Measurements from ENCODE around the gene AKR1B1. TPM values are rescaled to one million over a fixed set of nuclear protein-coding genes. Genes with fewer than 3 reads are reported as not detected.

AKR1B1 gene
- total RNA-seq, 1 experiment from 2014 or later: 104 TPM

GRCh38 chr7:134464496-134464895, 5.6 kb upstream of the AKR1B1 start:
- no peak for DNase-seq (ENCODE audit: low spot score)
- Histone ChIP-seq H3K27ac (ENCODE audit: low read depth, low read length, poor library complexity, severe bottlenecking) (no peak overlapping the region), H3K9me3 (ENCODE audit: low read depth, low read length, poor library complexity, severe bottlenecking) (peaks cover 16% of the 10 kb centered on the region), H3K27me3 (replicated peaks; ENCODE audit: insufficient read depth, low read depth, low read length, poor library complexity) (no peaks in the 10 kb centered on the region), H3K4me1 (ENCODE audit: insufficient read depth, low read length, poor library complexity, severe bottlenecking) (peaks cover 3% of the 10 kb centered on the region), H3K36me3 (ENCODE audit: insufficient read depth, low read length, poor library complexity, severe bottlenecking) (no peaks in the 10 kb centered on the region), H3K4me3 (ENCODE audit: low read depth, low read length, poor library complexity, severe bottlenecking) (no peak overlapping the region)
- CTCF ChIA-PET: no interaction called here
- intact Hi-C loops (cut with micrococcal nuclease; ENCODE audit: unreplicated experiment): no loop called here
- TF ChIP-seq EZH2 (IDR thresholded peaks at IDR 0.05; ENCODE audit: borderline replicate concordance, low read depth, low read length, poor library complexity, severe bottlenecking): no peak
- POLR2A ChIA-PET (ENCODE audit: low non-redundant PET): no interaction called here
- no TSS peak for BruUV-seq (replicated peaks)

GRCh38 chr7:134463751-134464150, 4.9 kb upstream of the AKR1B1 start:
- intact Hi-C loops (cut with micrococcal nuclease; ENCODE audit: unreplicated experiment): no loop called here
- DNase-seq (ENCODE audit: low spot score): no peak
- TF ChIP-seq CTCF (conservative IDR thresholded peaks at IDR 0.05; ENCODE audit: low read depth, low read length) (no peak), EZH2 (IDR thresholded peaks at IDR 0.05; ENCODE audit: borderline replicate concordance, low read depth, low read length, poor library complexity, severe bottlenecking) (no peak)
- no peaks in the 10 kb centered on the region for H3K36me3 ChIP-seq (ENCODE audit: insufficient read depth, low read length, poor library complexity, severe bottlenecking)
- BruUV-seq (replicated peaks): no TSS peak
- H3K4me1 ChIP-seq (ENCODE audit: insufficient read depth, low read length, poor library complexity, severe bottlenecking): peaks cover 5% of the 10 kb centered on the region
- H3K27me3 ChIP-seq (replicated peaks; ENCODE audit: insufficient read depth, low read depth, low read length, poor library complexity): no peaks in the 10 kb centered on the region
- CTCF ChIA-PET: no interaction called here
- no peak overlapping the region for H3K4me3 ChIP-seq (ENCODE audit: low read depth, low read length, poor library complexity, severe bottlenecking)
- no peak overlapping the region for H3K27ac ChIP-seq (ENCODE audit: low read depth, low read length, poor library complexity, severe bottlenecking)
- peaks cover 16% of the 10 kb centered on the region for H3K9me3 ChIP-seq (ENCODE audit: low read depth, low read length, poor library complexity, severe bottlenecking)
- POLR2A ChIA-PET (ENCODE audit: low non-redundant PET): no interaction called here

GRCh38 chr7:134462337-134462925, 3.5 kb upstream of the AKR1B1 start:
- TF ChIP-seq EZH2 (IDR thresholded peaks at IDR 0.05; ENCODE audit: borderline replicate concordance, low read depth, low read length, poor library complexity, severe bottlenecking) (no peak), CTCF (conservative IDR thresholded peaks at IDR 0.05; ENCODE audit: low read depth, low read length) (no peak)
- Histone ChIP-seq H3K4me3 (ENCODE audit: low read depth, low read length, poor library complexity, severe bottlenecking) (no peak overlapping the region), H3K27me3 (replicated peaks; ENCODE audit: insufficient read depth, low read depth, low read length, poor library complexity) (no peaks in the 10 kb centered on the region), H3K36me3 (ENCODE audit: insufficient read depth, low read length, poor library complexity, severe bottlenecking) (no peaks in the 10 kb centered on the region), H3K27ac (ENCODE audit: low read depth, low read length, poor library complexity, severe bottlenecking) (no peak overlapping the region), H3K9me3 (ENCODE audit: low read depth, low read length, poor library complexity, severe bottlenecking) (peaks cover 16% of the 10 kb centered on the region), H3K4me1 (ENCODE audit: insufficient read depth, low read length, poor library complexity, severe bottlenecking) (peaks cover 5% of the 10 kb centered on the region)
- DNase-seq (ENCODE audit: low spot score): peak; percentile 29
- POLR2A ChIA-PET (ENCODE audit: low non-redundant PET): no interaction called here
- no TSS peak for BruUV-seq (replicated peaks)
- CTCF ChIA-PET: no interaction called here
- intact Hi-C loops (cut with micrococcal nuclease; ENCODE audit: unreplicated experiment): no loop called here

- H3K4me1 ChIP-seq (ENCODE audit: insufficient read depth, low read length, poor library complexity, severe bottlenecking): peaks cover 5% of the 10 kb centered on the region
- H3K27me3 ChIP-seq (replicated peaks; ENCODE audit: insufficient read depth, low read depth, low read length, poor library complexity): no peaks in the 10 kb centered on the region
- H3K4me3 ChIP-seq (ENCODE audit: low read depth, low read length, poor library complexity, severe bottlenecking): no peak overlapping the region
- H3K9me3 ChIP-seq (ENCODE audit: low read depth, low read length, poor library complexity, severe bottlenecking): peaks cover 16% of the 10 kb centered on the region
- ChIA-PET CTCF (no interaction called here), POLR2A (ENCODE audit: low non-redundant PET) (no interaction called here)
- no peaks in the 10 kb centered on the region for H3K36me3 ChIP-seq (ENCODE audit: insufficient read depth, low read length, poor library complexity, severe bottlenecking)
- TF ChIP-seq CTCF (conservative IDR thresholded peaks at IDR 0.05; ENCODE audit: low read depth, low read length) (no peak), EZH2 (IDR thresholded peaks at IDR 0.05; ENCODE audit: borderline replicate concordance, low read depth, low read length, poor library complexity, severe bottlenecking) (no peak)
- no peak overlapping the region for H3K27ac ChIP-seq (ENCODE audit: low read depth, low read length, poor library complexity, severe bottlenecking)
- no peak for DNase-seq (ENCODE audit: low spot score)
- no TSS peak for BruUV-seq (replicated peaks)
- intact Hi-C loops (cut with micrococcal nuclease; ENCODE audit: unreplicated experiment): no loop called here
Observed at GRCh38 chr7:134461916-134462315, 3.0 kb upstream of the AKR1B1 start.
